Activated CD4-positive, alpha-beta T cell treated with anti-CD3 and anti-CD28 coated beads, Interleukin-2, Interleukin-4, amounts not matched to agents 100 ng/mL and 50 ng/mL, durations not matched to agents 16 hours and 8 hours (primary cell): ENCODE measurements around the gene ZBED6.
"Not testable (repeated sequence)": the region's sequence is repeated elsewhere in the genome, so short reads cannot be mapped to it uniquely, and the experiment has no call there.

ENCODE experiments used
- DNase-seq: peaks from one replicate; pipeline ENCODE4 v3.0.0-alpha.2; 2020; ENCODE audit warnings: low spot score

The ZBED6 gene

DNA sequence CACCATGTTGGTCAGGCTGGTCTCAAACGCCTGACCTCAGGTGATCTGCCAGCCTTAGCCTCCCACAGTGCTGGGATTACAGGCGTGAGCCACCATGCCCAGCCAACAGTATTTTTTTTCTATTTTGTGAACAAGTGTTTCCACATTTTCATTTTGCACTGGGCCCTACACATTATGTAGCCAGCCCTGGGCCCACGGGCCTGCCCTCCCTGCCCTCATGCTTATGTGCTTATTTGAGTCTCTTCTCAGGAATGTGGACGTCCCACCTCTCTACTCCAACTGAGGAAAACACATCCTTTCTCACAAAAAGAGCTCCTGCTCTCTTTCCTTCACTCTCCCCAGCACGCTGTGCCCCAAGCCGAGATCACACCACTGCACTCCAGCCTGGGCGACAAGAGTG lies 13.5 kb upstream of the ZBED6 start:
- no peak for DNase-seq

DNA sequence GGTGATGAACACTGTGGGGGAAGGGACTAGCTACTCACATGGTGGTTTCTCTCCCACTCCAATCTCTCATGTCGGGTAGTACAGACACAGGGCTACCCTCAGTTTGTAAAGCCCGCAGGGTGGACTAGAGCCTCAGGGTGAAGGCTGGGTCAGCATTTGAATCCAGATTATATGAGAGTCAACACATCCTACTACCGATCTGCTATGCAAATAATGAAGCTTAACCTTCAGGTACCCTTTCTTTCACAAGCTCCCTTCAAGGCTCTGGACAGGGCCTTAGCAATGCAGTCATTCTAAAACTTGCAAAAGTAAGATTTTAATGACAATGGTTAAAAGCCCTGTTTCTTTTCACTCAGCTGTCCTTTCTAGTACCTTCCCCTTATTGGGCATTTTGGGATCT lies 5.5 kb upstream of the ZBED6 start:
- DNase-seq, result no peak

DNA sequence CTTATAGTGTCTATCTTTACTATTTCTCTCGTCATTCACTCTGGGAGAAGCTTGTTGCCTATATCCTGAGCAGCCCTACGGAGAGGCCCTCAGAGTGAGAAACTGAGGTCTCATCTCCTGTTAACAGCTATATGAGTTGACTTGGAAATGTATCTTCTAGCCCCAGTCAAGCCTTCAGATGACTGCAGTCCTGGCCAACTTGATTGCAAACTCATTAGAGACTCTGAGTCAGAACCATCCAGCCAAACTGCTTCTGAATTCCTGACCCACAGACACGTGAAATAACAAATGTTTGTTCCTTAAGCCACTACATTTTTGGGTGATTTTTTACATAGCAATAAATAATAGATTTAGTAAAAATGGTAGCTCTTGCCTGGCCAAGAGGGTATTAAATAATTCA lies 3.9 kb upstream of the ZBED6 start:
- no peak for DNase-seq

GRCh38 chr1:203792486-203792885 lies 2.9 kb upstream of the ZBED6 start:
- DNase-seq, result no peak

DNA sequence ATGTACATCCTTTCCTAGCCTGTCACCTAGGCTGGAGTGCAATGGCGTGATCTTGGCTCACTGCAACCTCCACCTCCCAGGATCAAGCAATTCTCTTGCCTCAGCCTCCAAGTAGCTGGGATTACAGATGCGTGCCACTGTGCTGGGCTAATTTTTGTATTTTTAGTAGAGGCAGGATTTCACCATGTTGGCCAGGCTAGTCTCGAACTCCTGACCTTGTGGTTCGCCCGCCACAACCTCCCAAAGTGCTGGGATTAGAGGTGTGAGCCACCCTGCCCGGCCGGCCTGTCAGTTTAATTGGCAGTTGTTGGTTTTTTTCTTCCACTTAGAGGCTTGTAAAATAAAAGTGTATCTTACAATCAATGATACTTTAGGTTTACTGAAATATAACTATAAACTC lies 1.9 kb upstream of the ZBED6 start:
- not testable (repeated sequence) for DNase-seq

DNA sequence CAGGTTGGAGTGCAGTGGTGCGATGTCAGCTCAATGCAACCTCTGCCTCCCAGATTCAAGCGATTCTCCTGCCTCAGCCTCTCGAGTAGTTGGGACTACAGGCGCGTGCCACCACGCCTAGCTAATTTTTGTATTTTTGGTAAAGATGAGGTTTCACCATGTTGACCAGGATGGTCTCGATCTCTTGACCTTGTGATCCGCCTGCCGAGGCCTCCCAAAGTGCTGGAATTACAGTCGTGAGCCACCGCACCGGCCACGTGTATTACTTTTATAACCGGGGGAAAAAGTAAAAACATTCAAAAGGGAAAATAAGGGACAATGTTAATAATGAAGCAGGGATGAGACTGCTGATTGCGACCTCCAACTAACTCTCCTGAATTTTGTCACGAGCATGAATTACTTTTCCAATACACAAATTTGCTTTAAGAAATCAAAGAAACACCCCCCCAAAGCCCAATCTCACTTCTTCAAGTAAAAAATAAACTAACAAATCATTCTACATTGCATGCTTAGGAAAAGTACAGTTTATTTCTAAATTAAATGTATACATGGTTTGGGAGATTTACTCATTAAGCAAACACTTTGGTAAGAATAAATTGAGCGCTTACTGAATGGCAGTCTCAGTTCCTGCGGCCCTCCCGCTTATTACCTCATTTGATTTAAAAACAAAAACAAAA lies 521 bp upstream of the ZBED6 start:
- DNase-seq, result no peak

DNA sequence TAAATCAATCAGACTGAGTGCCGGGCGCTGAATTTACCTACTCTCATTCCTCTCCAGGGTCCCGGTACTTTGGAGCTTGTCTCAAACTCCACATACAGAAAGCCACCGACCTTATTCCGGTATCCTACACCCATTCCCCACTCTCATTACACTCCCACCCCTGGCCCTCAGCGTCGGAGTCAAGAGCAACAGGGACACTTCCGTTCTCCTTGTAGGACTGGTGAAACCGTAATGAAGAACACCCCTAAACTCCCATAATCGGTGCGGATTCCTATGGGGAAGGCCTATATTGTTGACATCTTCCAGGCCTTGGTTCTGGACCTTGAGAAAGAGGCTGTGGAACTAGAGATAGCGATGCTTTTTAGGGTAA lies 798 bp downstream of the ZBED6 start:
- peak; percentile 38 for DNase-seq

GRCh38 chr1:203797216-203797615 lies 1.8 kb downstream of the ZBED6 start:
- DNase-seq, result no peak

DNA sequence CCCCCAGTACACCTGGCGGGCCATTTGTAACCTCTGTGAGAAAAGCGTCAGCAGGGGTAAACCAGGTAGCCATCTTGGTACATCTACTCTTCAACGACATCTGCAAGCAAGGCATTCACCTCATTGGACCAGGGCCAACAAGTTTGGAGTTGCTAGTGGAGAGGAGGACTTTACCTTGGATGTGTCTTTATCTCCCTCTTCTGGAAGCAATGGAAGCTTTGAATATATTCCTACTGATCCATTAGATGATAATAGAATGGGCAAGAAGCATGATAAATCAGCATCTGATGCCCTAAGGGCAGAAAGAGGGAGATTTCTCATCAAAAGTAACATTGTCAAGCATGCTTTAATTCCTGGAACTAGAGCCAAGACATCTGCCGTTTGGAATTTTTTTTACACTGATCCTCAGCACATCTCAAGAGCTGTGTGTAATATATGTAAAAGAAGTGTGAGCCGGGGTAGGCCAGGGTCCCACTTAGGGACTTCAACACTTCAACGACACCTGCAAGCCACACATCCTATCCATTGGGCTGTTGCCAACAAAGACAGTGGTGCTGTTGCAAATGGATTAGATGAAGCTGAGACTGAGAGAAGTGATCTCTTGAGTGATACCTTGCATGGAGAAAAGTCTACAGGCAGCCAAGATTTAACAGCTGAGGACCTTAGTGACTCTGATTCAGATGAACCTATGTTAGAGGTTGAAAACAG lies 2.7 kb downstream of the ZBED6 start:
- DNase-seq, result no peak

DNA sequence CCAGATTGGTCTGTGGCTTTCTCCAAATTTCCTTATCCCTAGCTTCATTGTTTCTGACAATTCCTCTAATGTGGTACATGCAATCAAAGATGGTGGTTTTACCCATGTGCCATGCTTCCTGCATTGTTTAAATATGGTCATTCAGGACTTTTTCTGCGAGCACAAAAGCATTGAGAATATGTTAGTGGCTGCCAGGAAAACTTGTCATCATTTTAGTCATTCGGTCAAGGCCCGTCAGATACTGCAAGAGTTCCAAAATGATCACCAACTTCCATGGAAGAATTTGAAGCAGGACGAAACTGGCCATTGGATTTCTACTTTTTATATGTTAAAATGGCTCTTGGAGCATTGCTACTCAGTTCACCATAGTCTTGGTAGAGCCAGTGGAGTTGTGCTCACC lies 3.7 kb downstream of the ZBED6 start:
- no peak for DNase-seq

- DNase-seq, result no peak
Observed at GRCh38 chr1:203799971-203800370, 4.5 kb downstream of the ZBED6 start.

- DNase-seq, result no peak
Observed at GRCh38 chr1:203805689-203806088, 10.3 kb downstream of the ZBED6 start.

- DNase-seq, result no peak
Observed at GRCh38 chr1:203807196-203807595, 11.8 kb downstream of the ZBED6 start.

GRCh38 chr1:203813581-203814341 lies 18.3 kb downstream of the ZBED6 start:
- no peak for DNase-seq

- no peak for DNase-seq
Observed at GRCh38 chr1:203818399-203818798, 23.0 kb downstream of the ZBED6 start.

DNA sequence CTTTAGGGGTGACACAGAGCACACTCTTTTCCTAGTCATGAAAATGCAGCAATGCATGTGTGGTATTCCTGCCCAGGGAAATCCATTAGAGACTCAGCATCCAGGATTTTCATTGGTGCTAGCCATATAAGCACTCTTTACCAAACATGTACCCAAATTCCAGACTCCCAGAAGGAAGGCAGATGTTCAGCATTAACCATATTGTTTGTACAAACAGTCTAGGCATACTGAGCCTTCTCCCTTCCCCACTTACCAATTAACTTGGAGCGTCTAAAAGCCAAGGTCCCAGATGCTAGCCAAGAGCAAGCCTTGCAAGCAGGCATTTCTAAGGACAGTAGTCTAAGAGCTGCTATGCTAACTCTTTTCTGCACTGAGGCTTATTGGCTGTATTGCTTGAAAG lies 27.9 kb downstream of the ZBED6 start:
- no peak for DNase-seq

GRCh38 chr1:203826175-203826574 lies 30.8 kb downstream of the ZBED6 start:
- no peak for DNase-seq

DNA sequence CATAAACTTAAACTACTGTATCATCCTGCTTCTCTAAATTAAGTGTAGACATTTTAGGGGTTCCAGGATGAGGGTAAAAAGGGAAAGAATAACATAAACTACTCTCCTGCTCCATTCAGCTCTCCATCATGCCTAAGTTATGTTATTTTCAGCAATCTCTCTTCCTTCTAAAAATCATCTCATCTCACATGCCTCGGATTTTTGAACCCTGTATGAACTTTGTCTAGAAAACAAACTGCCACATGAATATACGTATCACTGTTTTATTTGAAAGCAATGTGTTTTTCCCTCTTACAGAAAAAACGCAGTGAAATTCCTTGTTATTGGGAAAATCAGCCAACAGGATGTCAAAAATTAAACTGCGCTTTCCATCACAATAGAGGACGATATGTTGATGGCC lies 32.6 kb downstream of the ZBED6 start:
- DNase-seq, result no peak

GRCh38 chr1:203828503-203828902 lies 33.1 kb downstream of the ZBED6 start:
- DNase-seq, result no peak

GRCh38 chr1:203829247-203829646 lies 33.8 kb downstream of the ZBED6 start:
- not testable (repeated sequence) for DNase-seq

GRCh38 chr1:203835476-203835875 lies 40.1 kb downstream of the ZBED6 start:
- no peak for DNase-seq

GRCh38 chr1:203839081-203839480 lies 43.7 kb downstream of the ZBED6 start:
- DNase-seq, result no peak

GRCh38 chr1:203840208-203840808 lies 44.9 kb downstream of the ZBED6 start:
- no peak for DNase-seq
